Panc1 (cell line): ENCODE data around the gene SYF2. TPM values are rescaled to one million over a fixed set of nuclear protein-coding genes. Genes with fewer than 3 reads are reported as not detected.

ENCODE experiments used
- ATAC-seq: fragments of 200-7000 bp; cut with Tn5 transposase; 2 replicates; pipeline ENCODE4 v1.9.1; 2020; ENCODE audit warnings: mild to moderate bottlenecking, moderate library complexity
- BruUV-seq: library from RNA; stranded (reverse); fragments of 400-500 nt; replicated peaks from 2 replicates; lab custom pipeline; 2021; lab: Mats Ljungman, UMichigan
- CTCF ChIA-PET: fragments of 300-600 bp; sonication (Branson Sonifier 250); formaldehyde crosslinking; loops from one replicate; lab custom pipeline; 2022; ENCODE audit warnings: antibody characterized with exemption; lab: Charles Lee
- POLR2A ChIA-PET: fragments of 300-600 bp; sonication (Branson Sonifier 250); formaldehyde crosslinking; loops from one replicate; lab custom pipeline; 2022; ENCODE audit warnings: antibody characterized with exemption; lab: Charles Lee
- DNase-seq: peaks from one replicate; pipeline ENCODE4 v3.0.0-alpha.2; 2010; ENCODE audit warnings: low read depth, low spot score
- H3K27ac ChIP-seq: 2 replicates; pipeline ENCODE4 v1.5.1; 2011; ENCODE audit warnings: mild to moderate bottlenecking, low read length, inconsistent platforms
- H3K27me3 ChIP-seq: fragments of 200-500 bp; sonication (Bioruptor generic); 2 replicates; pipeline ENCODE4 v1.6.0; 2014; ENCODE audit warnings: low read length, inconsistent platforms; ENCODE audit not compliant: control insufficient read depth, insufficient read depth
- H3K36me3 ChIP-seq: fragments of 200-500 bp; sonication (Bioruptor generic); 2 replicates; pipeline ENCODE4 v1.5.1; 2014; ENCODE audit warnings: inconsistent platforms, mild to moderate bottlenecking, low read length, moderate library complexity; ENCODE audit not compliant: control insufficient read depth, insufficient read depth
- H3K4me1 ChIP-seq: 2 replicates; pipeline ENCODE4 v1.5.1; 2011; ENCODE audit warnings: inconsistent platforms, mild to moderate bottlenecking, low read length, moderate library complexity; ENCODE audit not compliant: control insufficient read depth, insufficient read depth
- H3K4me3 ChIP-seq, 2 experiments: 2 replicates each; pipeline ENCODE4 v1.5.1; 2011 to 2012; ENCODE audit warnings: low read depth in 2 of 2, low read length in 2 of 2, mild to moderate bottlenecking in 2 of 2, inconsistent platforms in 1 of 2, moderate library complexity in 1 of 2
- H3K9me3 ChIP-seq: fragments of 200-500 bp; sonication (Bioruptor generic); 2 replicates; pipeline ENCODE4 v1.5.1; 2014; ENCODE audit warnings: low read depth, mild to moderate bottlenecking, inconsistent platforms, low read length, moderate library complexity; ENCODE audit not compliant: control insufficient read depth, insufficient read depth
- POLR2AphosphoS5 ChIP-seq: IDR thresholded peaks from 2 replicates; pipeline ENCODE4 v1.6.1; 2012; ENCODE audit warnings: mild to moderate bottlenecking, low read depth, low read length, moderate library complexity
- SIN3A ChIP-seq: IDR thresholded peaks from 2 replicates; pipeline ENCODE4 v1.6.1; 2012; ENCODE audit warnings: low read depth, mild to moderate bottlenecking, low read length, moderate library complexity, borderline replicate concordance; ENCODE audit not compliant: insufficient read depth
- TCF7L2 ChIP-seq: IDR thresholded peaks from 2 replicates; pipeline ENCODE4 v1.6.1; 2011; ENCODE audit warnings: mild to moderate bottlenecking, low read depth, low read length, inconsistent platforms
- in situ Hi-C: cut with HindIII; loops from 2 replicates; pipeline ENCODE4 v1.10.0; 2016; ENCODE audit warnings: low sequenced_read_pairs, low pct_unique_long_range_greater_than_20kb
- intact Hi-C: fragments of 100-400 bp; cut with micrococcal nuclease; formaldehyde crosslinking; loops from one replicate; pipeline ENCODE4 v1.10.0; 2022; ENCODE audit not compliant: unreplicated experiment
- total RNA-seq: library from RNA; stranded (reverse); gene quantifications from one replicate; pipeline ENCODE4 v1.2.1, GENCODE V29; 2021; ENCODE audit not compliant: unreplicated experiment
- TF ChIP-seq, protein P1 (sequence below): fragments of 450-650 bp; IDR thresholded peaks from 2 replicates; pipeline ENCODE4 v1.5.1; 2017; ENCODE audit warnings: mild to moderate bottlenecking
- TF ChIP-seq, protein P2 (sequence below), 2 experiments: IDR thresholded peaks; 2 replicates each; pipeline ENCODE4 v1.6.1; 2011 to 2012; ENCODE audit warnings: low read depth in 2 of 2, control low read depth in 1 of 2, low read length in 1 of 2, mild to moderate bottlenecking in 1 of 2, moderate library complexity in 1 of 2; ENCODE audit not compliant: insufficient read depth in 1 of 2

The SYF2 gene
- total RNA-seq, 1 experiment from 2014 or later = 28.9 TPM

DNA sequence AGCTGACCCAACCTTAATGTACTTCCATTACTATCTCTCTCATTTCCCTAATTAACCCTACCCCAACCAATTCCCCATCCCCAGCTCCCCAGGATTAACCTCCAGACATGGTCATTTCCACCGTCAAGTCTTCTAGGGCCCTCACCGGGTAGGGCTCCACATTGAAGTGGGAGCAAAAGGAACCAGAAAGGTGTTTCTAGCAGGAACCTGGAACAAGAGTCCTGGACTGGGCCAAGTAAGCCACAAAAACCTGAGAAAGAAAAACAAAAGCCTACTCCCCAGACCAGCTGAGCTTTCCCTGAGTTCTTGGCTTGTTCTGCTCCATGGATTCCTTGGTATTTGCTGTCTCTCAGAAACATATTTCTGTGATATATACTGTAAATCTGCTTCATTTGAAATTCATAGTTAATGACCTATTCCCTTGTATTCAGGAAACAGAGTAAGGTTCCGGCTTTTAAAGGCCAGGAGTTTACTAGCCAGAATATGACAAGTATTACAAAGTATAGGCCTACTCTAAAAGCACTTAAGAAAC, 58.4 kb downstream of the SYF2 start:
- H3K36me3 ChIP-seq = no peaks in the 10 kb centered on the region
- no peaks in the 10 kb centered on the region for H3K9me3 ChIP-seq
- POLR2A ChIA-PET = no interaction called here
- in situ Hi-C loops = no loop called here
- CTCF ChIA-PET = no interaction called here
- intact Hi-C loops = no loop called here
- DNase-seq (no peak), ATAC-seq (no peak)
- H3K4me1 ChIP-seq = peaks cover under 1% of the 10 kb centered on the region; the same call in 1 of the 2 replicates
- H3K4me3 ChIP-seq = no peak overlapping the region
- TF ChIP-seq SIN3A = no peak
- TF ChIP-seq POLR2AphosphoS5 = no peak
- TF ChIP-seq, protein P1, sequence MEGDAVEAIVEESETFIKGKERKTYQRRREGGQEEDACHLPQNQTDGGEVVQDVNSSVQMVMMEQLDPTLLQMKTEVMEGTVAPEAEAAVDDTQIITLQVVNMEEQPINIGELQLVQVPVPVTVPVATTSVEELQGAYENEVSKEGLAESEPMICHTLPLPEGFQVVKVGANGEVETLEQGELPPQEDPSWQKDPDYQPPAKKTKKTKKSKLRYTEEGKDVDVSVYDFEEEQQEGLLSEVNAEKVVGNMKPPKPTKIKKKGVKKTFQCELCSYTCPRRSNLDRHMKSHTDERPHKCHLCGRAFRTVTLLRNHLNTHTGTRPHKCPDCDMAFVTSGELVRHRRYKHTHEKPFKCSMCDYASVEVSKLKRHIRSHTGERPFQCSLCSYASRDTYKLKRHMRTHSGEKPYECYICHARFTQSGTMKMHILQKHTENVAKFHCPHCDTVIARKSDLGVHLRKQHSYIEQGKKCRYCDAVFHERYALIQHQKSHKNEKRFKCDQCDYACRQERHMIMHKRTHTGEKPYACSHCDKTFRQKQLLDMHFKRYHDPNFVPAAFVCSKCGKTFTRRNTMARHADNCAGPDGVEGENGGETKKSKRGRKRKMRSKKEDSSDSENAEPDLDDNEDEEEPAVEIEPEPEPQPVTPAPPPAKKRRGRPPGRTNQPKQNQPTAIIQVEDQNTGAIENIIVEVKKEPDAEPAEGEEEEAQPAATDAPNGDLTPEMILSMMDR = no peak
- TF ChIP-seq TCF7L2 = no peak
- TF ChIP-seq, protein P2, sequence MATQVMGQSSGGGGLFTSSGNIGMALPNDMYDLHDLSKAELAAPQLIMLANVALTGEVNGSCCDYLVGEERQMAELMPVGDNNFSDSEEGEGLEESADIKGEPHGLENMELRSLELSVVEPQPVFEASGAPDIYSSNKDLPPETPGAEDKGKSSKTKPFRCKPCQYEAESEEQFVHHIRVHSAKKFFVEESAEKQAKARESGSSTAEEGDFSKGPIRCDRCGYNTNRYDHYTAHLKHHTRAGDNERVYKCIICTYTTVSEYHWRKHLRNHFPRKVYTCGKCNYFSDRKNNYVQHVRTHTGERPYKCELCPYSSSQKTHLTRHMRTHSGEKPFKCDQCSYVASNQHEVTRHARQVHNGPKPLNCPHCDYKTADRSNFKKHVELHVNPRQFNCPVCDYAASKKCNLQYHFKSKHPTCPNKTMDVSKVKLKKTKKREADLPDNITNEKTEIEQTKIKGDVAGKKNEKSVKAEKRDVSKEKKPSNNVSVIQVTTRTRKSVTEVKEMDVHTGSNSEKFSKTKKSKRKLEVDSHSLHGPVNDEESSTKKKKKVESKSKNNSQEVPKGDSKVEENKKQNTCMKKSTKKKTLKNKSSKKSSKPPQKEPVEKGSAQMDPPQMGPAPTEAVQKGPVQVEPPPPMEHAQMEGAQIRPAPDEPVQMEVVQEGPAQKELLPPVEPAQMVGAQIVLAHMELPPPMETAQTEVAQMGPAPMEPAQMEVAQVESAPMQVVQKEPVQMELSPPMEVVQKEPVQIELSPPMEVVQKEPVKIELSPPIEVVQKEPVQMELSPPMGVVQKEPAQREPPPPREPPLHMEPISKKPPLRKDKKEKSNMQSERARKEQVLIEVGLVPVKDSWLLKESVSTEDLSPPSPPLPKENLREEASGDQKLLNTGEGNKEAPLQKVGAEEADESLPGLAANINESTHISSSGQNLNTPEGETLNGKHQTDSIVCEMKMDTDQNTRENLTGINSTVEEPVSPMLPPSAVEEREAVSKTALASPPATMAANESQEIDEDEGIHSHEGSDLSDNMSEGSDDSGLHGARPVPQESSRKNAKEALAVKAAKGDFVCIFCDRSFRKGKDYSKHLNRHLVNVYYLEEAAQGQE (IDR thresholded peaks at IDR 0.05; ENCODE audit: insufficient read depth in 1 of 2, low read depth in 2 of 2, low read length in 1 of 2) = no peak
- H3K27me3 ChIP-seq = no peaks in the 10 kb centered on the region
- no TSS peak for BruUV-seq
- no peak overlapping the region for H3K27ac ChIP-seq

Other genes with a start within 250 kb of the SYF2 start
- gene RSRP1, start 15.0 kb upstream of the SYF2 start, total RNA-seq = 104 TPM
- gene RHD, start 40.0 kb upstream of the SYF2 start, total RNA-seq = not detected
- gene TMEM50A, start 105.8 kb upstream of the SYF2 start, total RNA-seq = 124 TPM
- gene RHCE, start 188.3 kb upstream of the SYF2 start, total RNA-seq = not detected
- 16.5 TPM for gene MACO1, start 198.4 kb upstream of the SYF2 start, total RNA-seq